Activated B cell treated with CpG ODN at 0.5 μM for 24 hours (primary cell): ENCODE measurements around the gene TMEM225B. TPM values are rescaled to one million over a fixed set of nuclear protein-coding genes. Genes with fewer than 3 reads are reported as not detected.

ENCODE experiments used
- ATAC-seq: fragments of 200-7000 bp; cut with Tn5 transposase; one replicate; pipeline ENCODE4 v1.10.0; 2021; ENCODE audit warnings: low read depth, mild to moderate bottlenecking, moderate library complexity
- CTCF ChIA-PET: fragments of 350-600 bp; sonication (Branson Sonifier 250); formaldehyde crosslinking; loops from one replicate; lab custom pipeline; 2021; ENCODE audit warnings: antibody characterized with exemption; lab: Charles Lee
- POLR2A ChIA-PET: fragments of 350-600 bp; sonication (Branson Sonifier 250); formaldehyde crosslinking; loops from one replicate; lab custom pipeline; 2021; ENCODE audit warnings: antibody characterized with exemption; lab: Charles Lee
- DNase-seq: peaks from one replicate; pipeline ENCODE4 v3.0.0; 2022
- H3K27ac Mint-ChIP-seq: one replicate; pipeline ENCODE4 v1.8.0; 2020; ENCODE audit warnings: mixed read lengths
- H3K27me3 Mint-ChIP-seq: one replicate; pipeline ENCODE4 v1.8.0; 2021; ENCODE audit warnings: mixed read lengths
- H3K36me3 Mint-ChIP-seq: one replicate; pipeline ENCODE4 v1.8.0; 2021; ENCODE audit warnings: low read depth, mixed read lengths
- H3K4me1 Mint-ChIP-seq: one replicate; pipeline ENCODE4 v1.8.0; 2021; ENCODE audit warnings: mixed read lengths
- H3K4me3 Mint-ChIP-seq: one replicate; pipeline ENCODE4 v1.8.0; 2020; ENCODE audit warnings: mild to moderate bottlenecking, mixed read lengths
- H3K9me3 Mint-ChIP-seq: one replicate; pipeline ENCODE4 v1.8.0; 2020; ENCODE audit warnings: mixed read lengths
- intact Hi-C: fragments of 100-400 bp; cut with micrococcal nuclease; formaldehyde crosslinking; loops from one replicate; pipeline ENCODE4 v1.15.1; 2024
- total RNA-seq: library from RNA; stranded (reverse); gene quantifications from 2 replicates; pipeline ENCODE4 v1.2.3, GENCODE V29; 2022
- TF ChIP-seq, protein P1 (sequence below): fragments of 200-600 bp; IDR thresholded peaks from one replicate; pipeline ENCODE4 v1.8.0; 2022; ENCODE audit warnings: antibody characterized with exemption, mild to moderate bottlenecking

The TMEM225B gene
- total RNA-seq, 1 donor from 2014 or later: 0.53 TPM

DNA sequence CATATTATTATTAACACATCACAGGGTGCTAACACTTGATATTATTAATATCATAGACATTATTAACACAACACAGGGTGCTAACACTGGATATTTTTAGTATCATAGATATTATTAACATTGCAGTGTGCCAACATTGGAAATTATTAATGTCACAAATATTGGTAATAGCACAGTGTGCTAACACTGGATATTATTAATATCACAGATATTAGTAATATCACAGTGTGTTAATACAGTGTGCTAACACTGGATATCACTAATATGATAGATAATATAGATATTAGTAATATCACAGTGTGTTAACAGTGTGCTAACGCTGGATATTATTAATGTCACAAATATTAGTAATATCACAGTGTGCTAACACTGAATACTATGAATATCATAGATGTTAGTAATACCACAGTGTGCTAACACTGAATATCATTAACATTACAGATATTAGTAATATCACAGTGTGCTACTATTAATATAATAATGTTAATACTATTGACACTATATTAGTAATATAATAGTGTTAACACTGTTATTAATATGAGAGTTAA lies 1.6 kb upstream of the TMEM225B start:
- DNase-seq: no peak
- no peak for ATAC-seq
- intact Hi-C loops: no loop called here
- H3K4me3 Mint-ChIP-seq: no peak overlapping the region
- H3K27me3 Mint-ChIP-seq: no peaks in the 10 kb centered on the region
- no peaks in the 10 kb centered on the region for H3K4me1 Mint-ChIP-seq
- no peaks in the 10 kb centered on the region for H3K36me3 Mint-ChIP-seq
- POLR2A ChIA-PET: no interaction called here
- H3K27ac Mint-ChIP-seq: no peak overlapping the region
- H3K9me3 Mint-ChIP-seq: no peaks in the 10 kb centered on the region
- CTCF ChIA-PET: no interaction called here
- TF ChIP-seq, protein P1, sequence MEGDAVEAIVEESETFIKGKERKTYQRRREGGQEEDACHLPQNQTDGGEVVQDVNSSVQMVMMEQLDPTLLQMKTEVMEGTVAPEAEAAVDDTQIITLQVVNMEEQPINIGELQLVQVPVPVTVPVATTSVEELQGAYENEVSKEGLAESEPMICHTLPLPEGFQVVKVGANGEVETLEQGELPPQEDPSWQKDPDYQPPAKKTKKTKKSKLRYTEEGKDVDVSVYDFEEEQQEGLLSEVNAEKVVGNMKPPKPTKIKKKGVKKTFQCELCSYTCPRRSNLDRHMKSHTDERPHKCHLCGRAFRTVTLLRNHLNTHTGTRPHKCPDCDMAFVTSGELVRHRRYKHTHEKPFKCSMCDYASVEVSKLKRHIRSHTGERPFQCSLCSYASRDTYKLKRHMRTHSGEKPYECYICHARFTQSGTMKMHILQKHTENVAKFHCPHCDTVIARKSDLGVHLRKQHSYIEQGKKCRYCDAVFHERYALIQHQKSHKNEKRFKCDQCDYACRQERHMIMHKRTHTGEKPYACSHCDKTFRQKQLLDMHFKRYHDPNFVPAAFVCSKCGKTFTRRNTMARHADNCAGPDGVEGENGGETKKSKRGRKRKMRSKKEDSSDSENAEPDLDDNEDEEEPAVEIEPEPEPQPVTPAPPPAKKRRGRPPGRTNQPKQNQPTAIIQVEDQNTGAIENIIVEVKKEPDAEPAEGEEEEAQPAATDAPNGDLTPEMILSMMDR: no peak

DNA sequence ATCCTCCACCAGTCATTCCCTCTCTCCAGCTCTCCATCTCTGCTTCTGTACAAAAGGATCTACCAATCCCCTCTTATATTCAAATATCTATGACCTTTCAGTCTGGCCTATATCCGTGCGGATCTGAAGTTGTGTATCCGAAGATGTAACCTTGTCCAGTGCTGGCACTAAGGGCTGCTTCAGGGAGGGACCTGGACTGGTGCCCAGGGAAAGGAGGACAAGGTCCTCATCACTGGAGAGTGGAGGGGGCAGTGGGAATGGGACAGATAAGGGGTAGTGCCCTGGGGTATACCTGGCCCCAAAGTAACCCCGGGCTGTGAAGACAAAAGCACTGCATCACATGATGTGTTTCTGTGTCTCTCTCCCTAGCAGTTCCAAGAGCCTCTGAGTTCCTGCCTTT lies 1.8 kb downstream of the TMEM225B start:
- H3K27ac Mint-ChIP-seq: no peak overlapping the region
- H3K9me3 Mint-ChIP-seq: no peaks in the 10 kb centered on the region
- no peak for ATAC-seq
- DNase-seq: no peak
- no peaks in the 10 kb centered on the region for H3K4me1 Mint-ChIP-seq
- no peaks in the 10 kb centered on the region for H3K27me3 Mint-ChIP-seq
- POLR2A ChIA-PET: no interaction called here
- H3K4me3 Mint-ChIP-seq: no peak overlapping the region
- CTCF ChIA-PET: no interaction called here
- intact Hi-C loops: no loop called here
- TF ChIP-seq, protein P1: no peak
- H3K36me3 Mint-ChIP-seq: no peaks in the 10 kb centered on the region

DNA sequence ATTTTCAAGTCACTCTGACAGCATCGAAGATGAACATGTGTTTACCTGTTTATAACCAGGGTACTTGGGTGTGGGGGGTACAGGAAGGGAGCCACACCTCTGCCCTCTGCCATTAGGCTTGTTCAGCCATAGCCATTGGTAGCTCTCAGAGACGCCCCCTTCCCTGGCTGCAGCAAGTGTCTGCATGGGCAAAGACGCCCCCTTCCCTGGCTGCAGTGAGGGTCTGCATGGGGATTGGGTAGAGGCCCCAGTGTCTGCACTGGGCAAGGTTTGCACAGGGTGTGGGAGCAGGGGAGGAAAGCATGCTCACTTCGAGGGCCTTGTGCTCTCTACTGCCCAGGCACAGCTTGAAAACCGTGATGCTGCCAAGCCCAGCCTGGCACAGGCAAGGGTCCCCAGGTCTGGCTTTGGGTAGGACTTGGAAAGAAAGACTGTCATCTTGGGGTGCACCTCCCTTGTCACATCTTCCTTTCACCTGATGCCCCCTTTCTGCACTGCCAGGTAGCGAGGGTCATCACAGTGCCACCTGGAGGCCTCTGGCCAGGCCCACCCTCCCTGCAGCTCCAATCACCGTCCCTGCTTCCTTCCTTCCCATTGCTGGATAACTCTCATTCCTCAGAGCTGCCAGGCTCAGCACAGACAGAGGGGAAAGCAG lies 3.7 kb downstream of the TMEM225B start:
- TF ChIP-seq, protein P1: no peak
- POLR2A ChIA-PET: no interaction called here
- no peaks in the 10 kb centered on the region for H3K9me3 Mint-ChIP-seq
- no peak for ATAC-seq
- DNase-seq: no peak
- no peaks in the 10 kb centered on the region for H3K36me3 Mint-ChIP-seq
- H3K27ac Mint-ChIP-seq: no peak overlapping the region
- intact Hi-C loops: no loop called here
- no peaks in the 10 kb centered on the region for H3K4me1 Mint-ChIP-seq
- H3K27me3 Mint-ChIP-seq: no peaks in the 10 kb centered on the region
- CTCF ChIA-PET: no interaction called here
- no peak overlapping the region for H3K4me3 Mint-ChIP-seq

DNA sequence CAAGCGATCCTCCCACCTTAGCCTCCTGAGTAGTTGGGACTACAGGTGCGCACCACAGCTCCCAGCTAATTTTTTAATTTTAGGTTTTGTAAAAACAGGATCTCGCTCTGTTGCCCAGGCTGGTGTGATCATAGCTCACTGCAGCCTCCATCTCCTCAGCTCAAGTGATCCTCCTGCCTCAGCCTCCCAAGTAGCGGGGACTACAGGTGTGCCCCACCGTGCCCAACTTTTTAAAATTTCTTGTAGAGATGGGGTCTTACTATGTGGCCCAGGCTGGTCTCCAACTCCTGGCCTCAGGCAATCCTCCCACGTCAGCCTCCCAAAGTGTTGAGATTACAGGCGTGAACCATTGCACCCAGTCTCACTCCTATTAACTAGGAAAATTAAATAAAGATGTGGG lies 7.5 kb downstream of the TMEM225B start:
- Mint-ChIP-seq H3K9me3 (no peaks in the 10 kb centered on the region), H3K4me3 (no peak overlapping the region), H3K27ac (no peak overlapping the region), H3K4me1 (no peaks in the 10 kb centered on the region), H3K27me3 (no peaks in the 10 kb centered on the region), H3K36me3 (no peaks in the 10 kb centered on the region)
- ATAC-seq (no peak), DNase-seq (no peak)
- POLR2A ChIA-PET: no interaction called here
- intact Hi-C loops: no loop called here
- CTCF ChIA-PET: no interaction called here
- TF ChIP-seq, protein P1: no peak

DNA sequence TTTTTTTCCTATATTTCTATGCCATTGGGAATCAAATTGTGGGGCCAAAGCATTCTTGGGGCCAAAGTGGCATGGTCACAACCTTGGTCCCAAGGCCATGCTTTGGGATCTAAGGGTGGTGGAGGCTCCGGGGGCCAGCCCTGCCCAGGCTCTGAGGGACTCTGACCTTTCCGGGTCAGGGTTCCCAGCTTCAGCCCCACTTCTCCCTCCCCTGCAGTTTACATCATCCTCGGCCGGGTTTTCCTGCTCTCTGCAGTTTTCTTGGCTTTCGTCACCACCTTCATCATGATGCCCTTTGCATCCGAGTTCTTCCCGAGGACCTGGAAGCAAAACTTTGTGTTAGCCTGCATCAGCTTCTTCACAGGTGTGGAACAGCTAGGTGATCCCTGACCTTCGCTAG lies 8.5 kb downstream of the TMEM225B start:
- H3K36me3 Mint-ChIP-seq: no peaks in the 10 kb centered on the region
- H3K27me3 Mint-ChIP-seq: no peaks in the 10 kb centered on the region
- POLR2A ChIA-PET: no interaction called here
- intact Hi-C loops: no loop called here
- H3K4me1 Mint-ChIP-seq: no peaks in the 10 kb centered on the region
- H3K4me3 Mint-ChIP-seq: no peak overlapping the region
- CTCF ChIA-PET: no interaction called here
- no peaks in the 10 kb centered on the region for H3K9me3 Mint-ChIP-seq
- no peak for ATAC-seq
- H3K27ac Mint-ChIP-seq: no peak overlapping the region
- no peak for DNase-seq
- TF ChIP-seq, protein P1: no peak
